ENCODE measurements around the gene PLD3.

DNA sequence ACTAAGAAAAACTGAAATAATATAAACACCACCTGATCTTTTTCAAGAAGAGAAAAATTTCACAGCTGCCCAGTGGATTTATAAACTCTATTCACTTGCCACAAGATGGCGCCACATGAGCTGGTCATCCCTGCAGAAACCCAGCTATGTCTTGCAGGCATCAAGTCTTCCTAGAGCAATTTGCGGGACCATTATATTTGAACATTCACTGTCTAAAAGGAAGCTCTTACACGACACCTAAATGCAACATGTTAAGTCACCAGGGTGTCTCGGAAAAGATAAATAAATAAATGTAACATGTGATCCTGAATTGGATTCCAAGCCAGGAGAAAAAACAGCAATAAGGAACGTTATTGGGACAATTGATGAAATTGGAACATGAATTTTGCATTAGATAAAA, 43.1 kb upstream of the PLD3 start:
- no peak for TF ChIP-seq CEBPB (IDR thresholded peaks at IDR 0.05)
- TF ChIP-seq FOXM1 (IDR thresholded peaks at IDR 0.05; ENCODE audit: borderline replicate concordance, low read depth) = no peak
- TF ChIP-seq EP300 (IDR thresholded peaks at IDR 0.05; ENCODE audit: borderline replicate concordance) = no peak
- no peak for TF ChIP-seq YY1 (IDR thresholded peaks at IDR 0.05; ENCODE audit: low read depth)

All from Ishikawa (cell line).